ENCODE results near the gene CDH4.

GRCh38 chr20:61850457-61850856 is 598.4 kb downstream of the CDH4 start:
- TF ChIP-seq, protein P1, sequence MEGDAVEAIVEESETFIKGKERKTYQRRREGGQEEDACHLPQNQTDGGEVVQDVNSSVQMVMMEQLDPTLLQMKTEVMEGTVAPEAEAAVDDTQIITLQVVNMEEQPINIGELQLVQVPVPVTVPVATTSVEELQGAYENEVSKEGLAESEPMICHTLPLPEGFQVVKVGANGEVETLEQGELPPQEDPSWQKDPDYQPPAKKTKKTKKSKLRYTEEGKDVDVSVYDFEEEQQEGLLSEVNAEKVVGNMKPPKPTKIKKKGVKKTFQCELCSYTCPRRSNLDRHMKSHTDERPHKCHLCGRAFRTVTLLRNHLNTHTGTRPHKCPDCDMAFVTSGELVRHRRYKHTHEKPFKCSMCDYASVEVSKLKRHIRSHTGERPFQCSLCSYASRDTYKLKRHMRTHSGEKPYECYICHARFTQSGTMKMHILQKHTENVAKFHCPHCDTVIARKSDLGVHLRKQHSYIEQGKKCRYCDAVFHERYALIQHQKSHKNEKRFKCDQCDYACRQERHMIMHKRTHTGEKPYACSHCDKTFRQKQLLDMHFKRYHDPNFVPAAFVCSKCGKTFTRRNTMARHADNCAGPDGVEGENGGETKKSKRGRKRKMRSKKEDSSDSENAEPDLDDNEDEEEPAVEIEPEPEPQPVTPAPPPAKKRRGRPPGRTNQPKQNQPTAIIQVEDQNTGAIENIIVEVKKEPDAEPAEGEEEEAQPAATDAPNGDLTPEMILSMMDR (IDR thresholded peaks at IDR 0.05; ENCODE audit: insufficient read depth, low read length, poor library complexity, severe bottlenecking), result no peak
- TF ChIP-seq EZH2phosphoT487 (conservative IDR thresholded peaks at IDR 0.05; ENCODE audit: low read length), result no peak
